ENCODE results near the gene PALM3.

The PALM3 gene

DNA sequence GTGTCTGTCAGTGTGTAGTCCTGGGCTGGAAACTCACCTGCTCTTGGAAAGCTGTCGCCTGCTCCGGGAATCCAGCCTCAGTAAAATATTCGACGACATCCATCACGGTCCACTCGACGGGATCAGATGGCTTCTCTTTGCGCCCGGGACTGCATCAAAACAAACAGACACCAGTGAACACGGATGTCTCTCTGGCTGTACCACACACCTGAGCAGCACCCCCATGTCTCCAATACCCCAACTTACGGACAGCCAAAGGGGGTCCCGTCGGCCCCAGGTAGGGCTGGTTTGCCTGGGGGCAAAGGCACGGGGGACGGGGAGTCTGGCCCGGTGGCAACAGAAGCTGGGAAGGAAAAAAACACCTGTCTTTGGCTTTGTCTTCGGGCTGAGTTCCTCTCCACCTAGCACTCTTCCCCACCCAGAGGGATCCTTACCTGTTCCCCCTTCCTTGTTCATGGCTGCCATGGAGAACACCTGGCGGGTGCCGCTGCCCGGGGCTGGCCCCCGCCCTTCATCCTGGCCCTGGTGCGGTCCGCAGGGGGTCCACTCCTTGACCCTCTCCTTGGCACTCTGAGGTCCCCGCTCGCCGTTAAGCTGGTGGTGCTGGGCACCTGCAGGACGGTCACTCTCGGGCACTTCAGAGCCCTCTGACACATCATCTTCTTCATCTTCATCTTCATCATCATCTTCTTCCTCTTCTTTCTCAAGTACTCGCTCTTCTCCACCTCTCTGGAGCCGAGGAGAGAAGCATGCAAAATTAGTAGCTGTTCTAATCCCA is 26.9 kb upstream of the PALM3 start:
- DNase-seq = no peak

DNA sequence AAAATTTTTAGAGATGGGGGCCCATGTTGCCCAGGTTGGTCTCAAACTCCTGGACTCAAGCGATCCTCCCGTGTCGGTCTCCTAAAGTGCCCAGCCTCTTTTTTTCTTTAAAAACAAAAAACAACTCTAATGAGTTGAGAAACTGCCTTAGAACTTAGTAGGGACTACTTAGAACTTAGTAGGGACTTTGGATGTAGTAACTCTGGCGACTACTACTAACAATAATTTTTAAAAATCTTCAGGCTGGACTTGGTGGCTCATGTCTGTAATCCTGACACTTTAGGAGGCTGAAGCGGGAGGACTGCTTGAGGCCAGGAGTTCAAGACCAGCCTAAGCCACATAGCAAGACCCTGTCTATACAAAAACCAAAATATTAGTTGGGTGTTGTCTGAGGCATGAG is 24.2 kb upstream of the PALM3 start:
- DNase-seq = no peak

DNA sequence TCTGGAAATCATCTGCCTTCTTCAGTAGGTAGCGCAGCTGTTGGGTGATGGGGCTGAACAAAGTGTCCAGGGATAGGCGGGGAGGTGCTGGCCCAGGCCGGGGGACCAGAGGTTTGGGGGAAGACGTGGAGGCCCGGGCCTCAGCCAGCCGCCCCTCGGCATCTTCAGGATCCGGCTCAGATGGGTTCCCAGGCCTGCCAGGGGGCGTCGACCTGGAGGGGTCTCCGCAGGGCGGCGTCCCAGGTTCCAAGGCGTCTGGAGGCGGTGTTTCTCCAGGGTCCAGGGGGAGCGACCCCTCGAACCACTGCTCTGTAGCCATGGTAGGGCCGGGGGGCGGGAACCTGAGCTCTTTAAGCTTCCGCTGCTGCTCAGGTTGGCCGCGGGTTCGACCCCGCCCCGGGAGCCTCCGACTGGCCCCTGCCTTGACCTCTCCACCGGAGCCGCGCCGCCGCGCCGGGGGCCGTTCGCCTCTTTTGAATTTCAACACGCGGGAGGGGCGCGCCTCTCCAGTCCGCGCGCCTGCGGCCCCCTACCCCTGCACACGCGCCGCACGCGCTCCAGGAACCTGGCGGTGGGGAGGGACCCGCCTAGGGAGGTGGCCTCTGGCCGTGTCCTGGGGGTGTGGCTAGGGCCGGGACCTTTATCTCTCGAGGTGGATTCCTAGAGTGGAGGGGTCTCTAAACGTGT is 23.6 kb upstream of the PALM3 start, which contains the start of gene C19orf67:
C19orf67 (minus strand) TSS at position 475 of the 687 bp plus-strand sequence; CDS start at position 319, 156 bp downstream.
- no peak for DNase-seq

DNA sequence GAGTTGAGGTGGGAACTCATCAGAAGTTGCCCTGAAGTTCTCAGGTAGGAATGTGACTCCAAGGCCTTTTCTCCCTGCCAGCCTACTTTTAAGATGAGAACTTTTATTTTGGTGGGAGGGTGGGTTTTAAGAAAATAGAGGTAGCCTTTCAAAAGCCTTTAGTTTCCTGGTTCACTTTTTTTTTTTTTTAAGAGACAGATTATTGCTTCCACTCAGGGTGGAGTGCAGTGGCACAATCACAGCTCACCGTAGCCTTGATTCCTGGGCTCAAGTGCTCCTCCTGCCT is 20.7 kb upstream of the PALM3 start:
- no peak for DNase-seq

DNA sequence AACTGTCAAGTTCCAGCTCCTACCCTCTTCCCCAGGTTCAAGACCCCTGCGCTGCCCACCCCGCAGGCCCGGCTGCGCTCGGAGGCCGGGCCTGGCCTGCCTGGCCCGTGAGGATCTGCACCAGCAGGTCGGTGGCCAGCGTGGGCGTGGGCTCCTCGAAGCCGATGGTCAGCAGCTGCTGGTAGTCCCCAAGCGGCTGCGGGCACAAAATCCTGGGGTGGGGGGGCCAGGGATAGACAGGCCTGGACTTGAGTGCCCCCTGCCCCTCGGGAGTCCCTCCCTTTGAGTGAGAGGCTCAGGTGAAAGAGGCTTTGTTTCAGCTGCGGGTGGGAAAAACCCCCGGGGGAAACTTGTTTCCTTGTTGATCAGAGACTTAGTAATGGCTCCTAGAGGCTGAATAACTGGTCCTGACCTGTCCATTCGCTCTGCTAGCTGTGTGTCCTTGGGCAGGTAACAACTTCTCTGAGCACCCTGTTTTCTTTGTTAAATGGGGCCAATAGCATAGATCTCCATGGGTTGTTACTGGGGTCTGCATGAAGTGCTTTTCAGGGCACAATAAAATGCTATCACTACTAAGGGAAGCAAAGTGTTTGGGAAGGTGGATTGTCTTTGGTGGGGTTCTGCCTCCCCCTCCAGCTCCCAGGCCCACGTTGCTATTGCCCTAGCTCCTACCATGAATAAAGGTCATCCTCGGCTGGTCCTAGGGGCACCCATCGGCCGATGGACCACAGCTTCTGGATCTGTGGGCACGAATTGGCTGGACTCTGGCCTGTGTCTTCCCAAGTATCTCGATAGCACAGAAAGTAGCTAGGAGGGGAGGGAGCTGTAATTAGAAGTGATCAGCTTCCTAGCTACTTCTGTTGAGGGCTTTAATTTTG is 20.2 kb upstream of the PALM3 start:
- DNase-seq = no peak

DNA sequence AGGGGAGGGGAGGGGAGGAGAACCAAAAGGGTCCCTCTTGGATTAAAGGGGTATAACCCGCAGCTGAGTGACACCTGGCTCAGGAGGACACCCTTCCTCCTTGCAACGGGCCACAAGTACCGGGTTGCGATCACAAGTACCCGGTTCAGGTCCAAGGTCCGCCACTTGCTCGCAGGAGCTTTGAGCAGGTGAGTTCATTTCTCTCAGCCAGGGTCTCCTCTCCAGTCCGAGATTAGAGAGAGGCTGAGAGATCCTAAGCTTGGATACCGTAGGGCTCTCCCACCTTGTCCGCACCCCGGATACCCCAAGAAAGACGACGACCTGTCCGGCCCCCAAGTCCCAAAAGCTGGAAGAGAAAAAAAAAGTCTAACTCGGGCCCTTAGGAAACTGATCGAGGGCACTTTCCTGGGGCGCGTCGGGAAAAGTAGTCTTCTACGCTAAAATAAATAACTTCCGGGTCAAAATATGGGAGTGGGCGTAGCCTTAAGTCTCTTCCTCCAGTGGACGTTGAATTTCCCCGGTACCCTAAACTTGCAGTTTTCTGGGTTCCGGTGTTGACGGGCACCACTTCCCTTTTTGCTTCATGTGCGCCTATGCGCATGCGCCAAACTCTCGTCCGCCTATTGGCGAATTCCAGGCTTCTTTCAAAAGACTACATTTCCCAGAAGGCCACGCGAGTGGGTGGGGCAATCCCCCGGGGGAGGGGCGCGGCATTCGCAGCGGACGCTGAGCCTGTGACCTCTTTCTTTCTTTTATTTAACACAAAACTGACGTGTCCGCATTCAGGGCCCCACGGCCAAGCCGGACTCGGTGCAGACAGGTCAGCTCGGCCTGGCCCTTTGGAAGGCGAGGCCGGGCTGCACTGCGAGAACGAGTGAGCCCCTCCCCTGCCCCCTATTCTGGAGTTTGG is 19.3 kb upstream of the PALM3 start:
- DNase-seq = peak; percentile 100

DNA sequence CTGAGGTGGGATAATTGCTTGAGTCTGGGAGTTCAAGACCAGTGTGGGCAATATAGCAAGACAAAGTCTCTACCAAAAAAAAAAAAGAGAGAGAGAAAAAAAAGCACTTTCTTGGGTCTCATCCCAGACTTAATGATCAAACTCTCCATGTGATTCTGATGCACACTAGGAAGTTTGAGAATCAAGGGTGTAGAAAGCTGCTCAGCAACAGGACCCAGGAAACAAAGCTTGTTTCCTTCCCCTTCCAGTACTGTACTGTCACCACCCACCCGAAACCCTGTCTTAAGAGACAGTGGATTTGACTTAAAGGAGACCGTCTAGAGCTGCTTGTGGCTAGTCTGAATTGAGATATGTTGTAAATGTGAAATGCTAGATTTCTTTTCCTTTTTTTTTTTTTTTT is 16.5 kb upstream of the PALM3 start:
- DNase-seq = peak; percentile 85

DNA sequence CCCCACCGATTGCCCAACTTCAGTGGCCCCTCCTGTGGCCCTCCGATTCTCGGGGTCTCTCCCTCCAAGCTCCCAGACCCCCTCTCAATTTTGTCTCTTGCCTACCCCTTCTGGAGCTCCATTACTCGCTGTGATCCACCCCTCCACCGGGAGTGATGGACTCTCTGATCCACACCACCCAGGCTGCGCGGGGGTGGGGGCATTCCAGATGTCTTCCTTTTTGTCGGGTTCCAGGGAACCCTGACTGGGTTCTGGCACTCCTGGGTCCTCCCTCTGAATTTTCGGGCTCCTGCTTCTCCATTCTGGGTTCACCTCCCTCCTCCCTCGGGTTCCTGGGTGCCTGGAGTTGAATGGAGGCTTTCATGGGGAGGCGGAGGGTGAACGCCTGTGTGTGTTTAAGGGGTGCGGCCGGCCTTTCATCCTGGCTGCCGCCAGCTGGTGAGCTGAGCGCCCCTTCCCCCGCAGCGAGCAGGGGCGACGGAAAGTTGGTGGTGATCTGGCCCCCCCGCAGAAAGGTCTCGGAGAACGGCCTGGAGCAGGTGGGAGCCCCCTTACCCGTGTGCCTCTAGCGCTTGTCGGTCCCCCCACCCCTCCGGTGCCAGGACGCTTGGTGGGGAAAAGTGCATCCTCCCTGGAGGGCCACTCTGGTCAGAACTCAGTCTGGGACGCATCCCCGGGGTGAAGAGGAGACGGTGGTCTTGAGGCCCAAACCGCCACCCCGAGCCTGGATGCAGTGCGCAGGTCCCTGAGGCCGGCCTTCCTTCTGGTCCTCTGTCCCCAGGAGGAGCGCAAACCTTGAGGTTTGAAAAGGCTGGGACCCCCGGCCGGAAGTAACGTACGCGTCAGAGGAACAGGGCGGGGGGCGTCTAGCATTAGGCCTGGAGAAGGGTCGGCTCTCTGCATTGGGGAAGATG is 12.3 kb upstream of the PALM3 start:
- no peak for DNase-seq

DNA sequence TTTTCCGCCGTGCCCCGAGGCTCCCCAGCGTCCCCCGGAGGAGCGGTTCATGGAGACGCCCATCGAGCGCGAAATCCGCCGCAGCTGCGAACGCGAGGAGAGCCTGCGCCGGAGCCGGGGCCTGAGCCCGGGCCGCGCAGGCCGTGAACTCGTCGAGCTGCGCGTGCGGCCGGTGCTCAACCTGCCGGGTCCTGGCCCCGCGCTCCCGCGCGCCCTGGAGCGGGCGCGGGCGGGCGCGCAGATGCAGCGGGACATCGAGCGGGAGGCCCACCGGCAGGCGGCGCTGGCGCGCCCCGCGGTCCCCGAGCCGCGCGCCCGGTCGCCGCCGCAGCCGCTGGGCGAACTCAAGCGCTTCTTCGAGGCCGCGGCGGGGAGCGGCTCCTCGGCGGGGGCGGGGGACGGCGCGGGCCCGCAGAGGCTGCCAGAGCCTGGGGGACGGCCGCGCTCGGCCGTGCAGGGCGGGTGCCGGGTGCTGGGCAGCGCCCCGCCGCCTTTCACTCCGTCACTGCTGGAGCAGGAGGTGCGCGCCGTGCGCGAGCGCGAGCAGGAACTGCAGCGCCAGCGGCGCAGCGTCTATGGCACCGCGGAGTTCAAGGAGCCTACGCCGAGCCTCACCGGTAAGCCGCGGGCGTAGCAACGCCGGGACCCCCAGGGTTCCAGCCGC is 11.5 kb upstream of the PALM3 start:
- DNase-seq = peak; percentile 85

DNA sequence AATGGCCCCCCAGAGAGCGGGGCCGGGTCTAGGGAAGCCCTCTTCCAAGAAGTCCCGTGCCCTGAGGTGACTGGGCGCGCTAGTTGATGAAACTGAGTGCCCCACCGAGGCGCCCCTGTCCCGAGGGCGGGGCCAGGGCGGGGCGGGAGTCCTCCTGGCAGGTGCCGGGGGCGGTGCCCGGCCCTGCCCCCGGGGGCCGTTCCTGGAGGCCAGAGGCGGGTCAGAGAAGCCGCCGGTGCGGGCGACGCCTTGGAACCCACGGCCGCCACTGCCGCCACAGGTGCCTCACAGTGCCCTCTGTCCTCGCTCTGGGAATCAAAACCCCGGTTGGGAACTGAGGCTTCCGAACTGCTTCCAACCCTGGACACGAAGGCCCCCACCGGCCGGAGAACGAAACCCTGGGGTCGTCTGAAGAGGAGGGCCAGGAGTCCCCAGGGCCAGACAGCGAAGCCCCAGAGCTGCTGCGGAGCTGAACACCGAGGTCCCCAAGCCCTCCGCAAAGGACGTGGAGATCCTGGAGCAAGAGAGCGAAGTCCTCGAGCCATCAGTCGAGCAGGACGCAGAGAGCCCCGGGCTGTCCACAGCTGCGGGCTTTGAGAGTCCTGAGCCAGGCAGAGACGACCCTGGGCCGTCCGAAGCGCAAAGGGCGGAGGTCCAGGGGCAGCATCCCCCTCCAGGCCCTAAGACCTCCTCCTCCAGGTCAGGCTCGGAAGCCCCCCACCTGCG is 10.8 kb upstream of the PALM3 start, which contains the start of gene MISP3:
MISP3 (plus strand) TSS at position 252 of the 726 bp plus-strand sequence. CDS start 524 bp downstream, outside the sequence.
- no peak for DNase-seq

DNA sequence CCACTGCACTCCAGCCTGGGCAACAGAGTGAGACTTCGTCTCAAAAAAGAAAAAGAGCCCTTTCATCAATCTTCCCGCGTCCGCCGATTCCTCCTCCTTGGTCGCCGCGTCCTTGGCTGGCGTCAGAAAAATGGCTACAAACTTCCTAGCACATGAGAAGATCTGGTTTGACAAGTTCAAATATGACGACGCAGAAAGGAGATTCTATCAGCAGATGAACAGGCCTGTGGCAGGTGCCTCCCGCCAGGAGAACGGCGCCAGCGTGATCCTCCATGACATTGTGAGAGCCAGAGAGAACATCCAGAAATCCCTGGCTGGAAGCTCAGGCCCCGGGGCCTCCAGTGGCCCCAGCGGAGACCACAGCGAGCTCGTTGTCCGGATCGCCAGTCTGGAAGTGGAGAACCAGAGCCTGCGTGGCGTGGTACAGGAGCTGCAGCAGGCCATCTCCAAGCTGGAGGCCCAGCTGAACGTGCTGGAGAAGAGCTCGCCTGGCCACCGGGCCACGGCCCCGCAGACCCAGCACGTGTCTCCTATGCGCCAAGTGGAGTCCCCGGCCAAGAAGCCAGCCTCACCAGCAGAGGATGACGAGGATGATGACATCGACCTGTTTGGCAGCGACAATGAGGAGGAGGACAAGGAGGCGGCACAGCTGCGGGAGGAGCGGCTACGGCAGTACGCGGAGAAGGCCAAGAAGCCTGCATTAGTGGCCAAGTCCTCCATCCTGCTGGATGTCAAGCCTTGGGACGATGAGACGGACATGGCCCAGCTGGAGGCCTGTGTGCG is 8.6 kb upstream of the PALM3 start:
- no peak for DNase-seq

DNA sequence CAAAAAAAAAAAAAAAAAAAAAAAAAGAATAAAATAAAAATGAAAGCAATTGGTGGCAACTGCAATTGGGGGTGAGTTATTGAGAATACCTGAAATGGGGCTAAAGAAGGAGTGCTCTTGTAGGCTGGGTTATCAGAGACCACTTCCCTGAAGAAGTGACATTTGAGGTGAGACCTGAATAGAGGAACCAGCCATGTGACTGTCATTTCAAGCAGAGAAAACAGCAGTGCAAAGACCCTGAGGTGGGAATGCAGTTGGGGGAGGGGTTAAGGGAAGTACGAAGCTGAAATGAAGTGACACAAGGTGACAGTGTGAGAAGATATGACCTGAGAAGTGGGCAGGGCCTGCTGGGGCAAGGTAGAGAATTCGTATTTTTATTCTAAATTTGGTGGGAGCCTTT is 4.3 kb upstream of the PALM3 start:
- no peak for DNase-seq

DNA sequence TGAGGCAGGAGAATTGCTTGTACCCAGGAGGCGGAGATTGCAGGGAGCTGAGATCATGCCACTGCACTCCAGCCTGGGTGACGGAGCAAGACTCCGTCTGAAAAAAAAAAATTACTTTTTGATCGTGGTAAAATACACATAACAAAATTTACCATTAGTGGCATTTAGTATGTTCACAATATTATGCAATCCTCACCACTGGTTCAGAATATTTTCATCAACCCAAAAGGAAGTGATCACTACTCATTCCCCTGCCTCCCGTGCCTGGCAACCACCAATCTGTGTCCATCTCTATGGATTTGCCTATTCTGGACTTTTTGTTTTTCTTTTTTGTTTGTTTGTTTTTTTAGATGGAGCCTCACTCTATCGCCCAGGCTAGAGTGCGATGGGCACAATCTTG is 1.2 kb upstream of the PALM3 start:
- DNase-seq = peak; percentile 20

DNA sequence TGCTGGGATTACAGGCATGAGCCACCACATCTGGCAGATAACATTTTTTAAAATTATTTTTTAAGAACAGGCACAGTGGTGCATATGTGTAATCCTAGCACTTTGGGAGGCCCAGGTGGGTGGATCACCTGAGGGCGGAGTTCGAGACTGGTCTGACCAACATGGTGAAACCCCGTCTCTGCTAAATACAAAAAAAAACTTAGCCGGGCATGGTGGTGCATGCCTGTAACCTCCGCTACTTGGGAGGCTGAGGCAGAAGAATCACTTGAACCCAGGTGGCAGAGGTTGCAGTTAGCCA is 631 bp upstream of the PALM3 start:
- no peak for DNase-seq

DNA sequence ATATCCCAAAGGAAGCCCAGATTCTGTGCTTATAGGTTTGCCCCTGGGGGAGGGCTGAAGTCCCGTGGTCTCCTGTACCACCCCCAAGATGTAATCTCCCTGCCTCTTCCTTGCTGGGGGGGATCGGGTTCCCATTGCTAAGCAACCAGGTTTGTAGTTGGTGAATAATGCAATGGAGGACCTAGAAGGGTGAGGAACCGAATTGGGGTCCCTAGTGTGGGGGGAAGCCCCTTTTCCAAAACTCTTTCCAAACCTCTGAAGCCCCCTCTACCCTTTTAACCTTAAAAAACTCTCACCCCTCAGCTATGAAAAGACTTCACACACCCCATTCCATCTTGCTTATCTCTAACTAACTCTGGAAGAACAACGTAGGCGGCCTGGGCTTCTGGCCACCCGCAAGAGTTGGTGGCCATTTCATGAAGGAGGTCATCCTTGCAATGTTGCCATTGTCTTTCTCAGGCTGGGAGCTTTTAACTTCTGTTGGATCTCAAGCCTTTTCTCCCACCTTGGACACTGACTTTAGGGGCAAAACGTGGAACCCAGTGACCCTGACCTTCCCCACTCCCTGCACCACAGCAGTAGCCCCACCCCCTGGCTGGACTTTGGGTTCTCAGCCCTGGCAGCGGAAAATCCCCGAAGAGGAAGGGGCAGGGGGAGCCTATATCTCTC is 661 bp downstream of the PALM3 start:
- no peak for DNase-seq

DNA sequence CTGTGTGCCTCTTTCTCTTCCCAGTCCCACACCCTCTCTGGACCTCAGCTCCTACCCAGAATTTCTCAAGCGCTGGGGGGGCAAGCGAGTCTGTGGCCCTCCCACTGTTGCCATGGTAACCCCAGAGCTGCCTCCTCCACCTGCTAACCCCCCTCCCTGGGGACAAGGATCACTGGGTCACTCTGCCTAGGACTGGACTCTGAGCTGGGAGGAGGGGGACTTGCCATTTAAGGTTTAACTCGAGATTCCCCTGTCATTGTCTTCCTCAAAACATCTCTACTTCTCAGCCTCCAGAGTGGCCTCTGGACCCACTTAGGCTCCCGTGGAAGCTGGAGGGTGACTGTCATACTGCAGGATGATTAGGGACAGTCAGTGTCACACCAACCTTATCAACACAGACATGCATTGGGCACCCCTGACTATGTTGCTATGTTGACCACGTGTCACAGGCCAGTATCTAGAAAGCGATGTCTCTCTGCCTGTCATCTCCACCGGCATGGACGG is 2.2 kb downstream of the PALM3 start:
- no peak for DNase-seq

DNA sequence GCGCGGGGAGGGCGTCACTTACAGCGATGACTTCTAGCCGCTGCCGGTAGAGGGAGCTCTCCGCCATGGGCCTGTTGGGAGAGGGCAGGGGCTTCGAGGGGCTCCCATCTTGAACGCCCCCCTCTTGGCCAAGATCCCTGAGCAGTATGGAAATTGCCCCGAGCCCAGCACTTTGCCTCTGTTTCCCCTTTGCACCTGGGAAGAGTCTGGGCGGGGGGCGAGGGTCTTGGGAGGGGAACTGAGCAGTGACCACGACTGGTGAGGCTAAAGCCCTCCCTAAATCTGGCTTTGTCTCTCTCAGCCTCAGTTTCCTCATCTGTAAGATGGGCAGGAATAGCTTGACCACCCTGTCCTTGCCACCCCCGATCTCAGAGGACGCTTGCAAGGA is 2.8 kb downstream of the PALM3 start:
- DNase-seq = peak; percentile 28
